Measurements from ENCODE around the gene GRIA2.

The GRIA2 gene

GRCh38 chr4:157265281-157265680 lies 44.8 kb downstream of the GRIA2 start:
- no peak for DNase-seq

GRCh38 chr4:157270108-157270507 lies 49.6 kb downstream of the GRIA2 start:
- DNase-seq, result no peak

- DNase-seq, result no peak
Observed at GRCh38 chr4:157270552-157270951, 50.0 kb downstream of the GRIA2 start.

GRCh38 chr4:157271166-157271869 lies 50.8 kb downstream of the GRIA2 start:
- DNase-seq, result no peak

GRCh38 chr4:157280673-157281072 lies 60.1 kb downstream of the GRIA2 start:
- no peak for DNase-seq

- DNase-seq, result no peak
Observed at GRCh38 chr4:157282019-157282418, 61.5 kb downstream of the GRIA2 start.

- DNase-seq, result no peak
Observed at GRCh38 chr4:157287445-157287844, 66.9 kb downstream of the GRIA2 start.

- no peak for DNase-seq
Observed at GRCh38 chr4:157290622-157291021, 70.1 kb downstream of the GRIA2 start.

GRCh38 chr4:157291071-157291470 lies 70.5 kb downstream of the GRIA2 start:
- no peak for DNase-seq

GRCh38 chr4:157293673-157294072 lies 73.1 kb downstream of the GRIA2 start:
- DNase-seq, result no peak

- DNase-seq, result no peak
Observed at GRCh38 chr4:157294575-157294974, 74.0 kb downstream of the GRIA2 start.

GRCh38 chr4:157300701-157301100 lies 80.2 kb downstream of the GRIA2 start:
- DNase-seq, result no peak

- no peak for DNase-seq
Observed at GRCh38 chr4:157303471-157303960, 83.0 kb downstream of the GRIA2 start.

- DNase-seq, result no peak
Observed at GRCh38 chr4:157304769-157305168, 84.2 kb downstream of the GRIA2 start.

- DNase-seq, result no peak
Observed at GRCh38 chr4:157312702-157313101, 92.2 kb downstream of the GRIA2 start.

- no peak for DNase-seq
Observed at GRCh38 chr4:157314906-157315305, 94.4 kb downstream of the GRIA2 start.

GRCh38 chr4:157315968-157316367 lies 95.4 kb downstream of the GRIA2 start:
- DNase-seq, result no peak

GRCh38 chr4:157320092-157320491 lies 99.6 kb downstream of the GRIA2 start:
- no peak for DNase-seq

- DNase-seq, result no peak
Observed at GRCh38 chr4:157327666-157328065, 107.1 kb downstream of the GRIA2 start.

GRCh38 chr4:157357887-157358286 lies 137.4 kb downstream of the GRIA2 start:
- no peak for DNase-seq

GRCh38 chr4:157358439-157358838 lies 137.9 kb downstream of the GRIA2 start:
- DNase-seq, result no peak

- no peak for DNase-seq
Observed at GRCh38 chr4:157358851-157359250, 138.3 kb downstream of the GRIA2 start.

GRCh38 chr4:157363360-157363759 lies 142.8 kb downstream of the GRIA2 start:
- DNase-seq, result no peak

GRCh38 chr4:157372154-157372553 lies 151.6 kb downstream of the GRIA2 start:
- DNase-seq, result no peak

GRCh38 chr4:157372567-157372966 lies 152.0 kb downstream of the GRIA2 start:
- DNase-seq, result no peak
